HEK293 (cell line): ENCODE results near the gene LYPD4.

Experiments
- CTCF ChIA-PET: fragments of 350-600 bp; formaldehyde crosslinking; extraction: SDS; loops from one replicate; lab custom pipeline; 2021; ENCODE audit warnings: antibody characterized with exemption; lab: Yijun Ruan, JAX
- POLR2A ChIA-PET: fragments of 300-600 bp; formaldehyde crosslinking; extraction: SDS; loops from one replicate; lab custom pipeline; 2020; ENCODE audit warnings: antibody characterized with exemption, inconsistent platforms; lab: Yijun Ruan, JAX
- H3K27ac ChIP-seq: fragments of 200-500 bp; sonication (Bioruptor generic); 2 replicates; pipeline ENCODE4 v1.5.1; 2014; ENCODE audit warnings: low read depth, low read length, control low read depth, inconsistent platforms; ENCODE audit errors: extremely low read depth
- H3K36me3 ChIP-seq, 2 experiments: fragments of 200-500 bp in 1 of 2; sonication (Bioruptor generic) in 1 of 2; 1 replicate in 1 of 2; 2 replicates in 1 of 2; pipeline ENCODE4 v1.5.1; 2014 to 2017; ENCODE audit warnings: inconsistent platforms in 2 of 2, low read length in 2 of 2; ENCODE audit not compliant: control insufficient read depth in 2 of 2, insufficient read depth in 1 of 2
- H3K4me1 ChIP-seq: fragments of 200-500 bp; sonication (Bioruptor generic); 2 replicates; pipeline ENCODE4 v1.5.1; 2014; ENCODE audit warnings: mild to moderate bottlenecking, low read length, inconsistent platforms; ENCODE audit not compliant: control insufficient read depth, insufficient read depth
- H3K4me3 ChIP-seq: 2 replicates; pipeline ENCODE4 v1.5.1; 2011; ENCODE audit warnings: low read depth, mild to moderate bottlenecking, control low read depth, low read length, moderate library complexity
- H3K9me3 ChIP-seq: fragments of 200-500 bp; sonication (Bioruptor generic); 2 replicates; pipeline ENCODE4 v1.5.1; 2014; ENCODE audit warnings: low read depth, low read length, inconsistent platforms; ENCODE audit not compliant: control insufficient read depth, insufficient read depth
- HOXD13 ChIP-seq: sonication (generic); formaldehyde crosslinking; IDR thresholded peaks from 2 replicates; pipeline ENCODE4 v1.8.0; 2022; ENCODE audit warnings: missing genetic modification reagents, borderline replicate concordance
- KLF16 ChIP-seq: fragments of 450-650 bp; formaldehyde crosslinking; IDR thresholded peaks from 2 replicates; pipeline ENCODE4 v1.5.1; 2017; ENCODE audit warnings: missing biosample characterization, missing genetic modification characterization
- KLF8 ChIP-seq: fragments of 450-650 bp; formaldehyde crosslinking; IDR thresholded peaks from 2 replicates; pipeline ENCODE4 v1.5.1; 2016; ENCODE audit warnings: missing biosample characterization, missing genetic modification characterization
- KLF9 ChIP-seq: fragments of 450-650 bp; formaldehyde crosslinking; IDR thresholded peaks from 2 replicates; pipeline ENCODE4 v1.5.1; 2016; ENCODE audit warnings: missing biosample characterization, missing genetic modification characterization, low read depth
- RBAK ChIP-seq: fragments of 450-650 bp; formaldehyde crosslinking; IDR thresholded peaks from 2 replicates; pipeline ENCODE4 v1.5.1; 2016; ENCODE audit warnings: missing biosample characterization, missing genetic modification characterization
- YY2 ChIP-seq: fragments of 450-650 bp; formaldehyde crosslinking; IDR thresholded peaks from 2 replicates; pipeline ENCODE4 v1.5.1; 2016; ENCODE audit warnings: missing biosample characterization, missing genetic modification characterization
- ZBTB21 ChIP-seq: fragments of 450-650 bp; formaldehyde crosslinking; IDR thresholded peaks from 2 replicates; pipeline ENCODE4 v1.5.1; 2017; ENCODE audit warnings: missing biosample characterization, missing genetic modification characterization
- ZFHX2 ChIP-seq: fragments of 450-650 bp; formaldehyde crosslinking; conservative IDR thresholded peaks from 2 replicates; pipeline ENCODE4 v1.5.1; 2016; ENCODE audit warnings: missing biosample characterization, missing genetic modification characterization
- ZFP41 ChIP-seq: fragments of 450-650 bp; formaldehyde crosslinking; IDR thresholded peaks from 2 replicates; pipeline ENCODE4 v1.5.1; 2016; ENCODE audit warnings: missing biosample characterization, missing genetic modification characterization, borderline replicate concordance
- ZIC2 ChIP-seq: fragments of 450-650 bp; formaldehyde crosslinking; IDR thresholded peaks from 2 replicates; pipeline ENCODE4 v1.5.1; 2016; ENCODE audit warnings: missing biosample characterization, missing genetic modification characterization
- ZNF121 ChIP-seq: fragments of 450-650 bp; formaldehyde crosslinking; IDR thresholded peaks from 2 replicates; pipeline ENCODE4 v1.5.1; 2016; ENCODE audit warnings: missing biosample characterization, missing genetic modification characterization
- ZNF140 ChIP-seq: fragments of 450-650 bp; formaldehyde crosslinking; IDR thresholded peaks from 2 replicates; pipeline ENCODE4 v1.5.1; 2016; ENCODE audit warnings: missing biosample characterization, missing genetic modification characterization
- ZNF155 ChIP-seq: fragments of 450-650 bp; formaldehyde crosslinking; IDR thresholded peaks from 2 replicates; pipeline ENCODE4 v1.5.1; 2016; ENCODE audit warnings: missing biosample characterization, missing genetic modification characterization
- ZNF175 ChIP-seq: fragments of 450-650 bp; formaldehyde crosslinking; IDR thresholded peaks from 2 replicates; pipeline ENCODE4 v1.5.1; 2016; ENCODE audit warnings: missing biosample characterization, missing genetic modification characterization
- ZNF391 ChIP-seq: fragments of 450-650 bp; formaldehyde crosslinking; IDR thresholded peaks from 2 replicates; pipeline ENCODE4 v1.5.1; 2016; ENCODE audit warnings: low read depth, missing biosample characterization, missing genetic modification characterization, borderline replicate concordance
- ZNF529 ChIP-seq: fragments of 450-650 bp; formaldehyde crosslinking; IDR thresholded peaks from 2 replicates; pipeline ENCODE4 v1.5.1; 2017; ENCODE audit warnings: missing genetic modification characterization, missing biosample characterization; ENCODE audit not compliant: insufficient replicate concordance
- ZNF544 ChIP-seq: fragments of 450-650 bp; formaldehyde crosslinking; IDR thresholded peaks from 2 replicates; pipeline ENCODE4 v1.5.0; 2017; ENCODE audit warnings: missing biosample characterization, missing genetic modification characterization
- ZNF791 ChIP-seq: fragments of 450-650 bp; formaldehyde crosslinking; IDR thresholded peaks from 2 replicates; pipeline ENCODE4 v1.5.1; 2016; ENCODE audit warnings: missing biosample characterization, missing genetic modification characterization
- TF ChIP-seq, protein P1 (sequence below): fragments of 450-650 bp; formaldehyde crosslinking; IDR thresholded peaks from 2 replicates; pipeline ENCODE4 v1.5.1; 2016; ENCODE audit warnings: missing biosample characterization, missing genetic modification characterization
- TF ChIP-seq, protein P2 (sequence below): fragments of 450-650 bp; formaldehyde crosslinking; IDR thresholded peaks from 2 replicates; pipeline ENCODE4 v1.5.1; 2016; ENCODE audit warnings: missing biosample characterization, missing genetic modification characterization

LYPD4 gene

GRCh38 chr19:41804336-41804735, 40.1 kb downstream of the LYPD4 start (continued):
- TF ChIP-seq ZNF529 (tag by site-specific recombination), result no peak
- no peak for TF ChIP-seq ZNF175
- no peak for TF ChIP-seq KLF16 (tag by site-specific recombination)
- TF ChIP-seq RBAK, result no peak
- TF ChIP-seq ZBTB21 (tag by site-specific recombination), result no peak
- no peak for TF ChIP-seq HOXD13 (CRISPR knock-in tag)
- no peak for TF ChIP-seq KLF8 (tag by site-specific recombination)

GRCh38 chr19:41802770-41803169, 41.7 kb downstream of the LYPD4 start:
- CTCF ChIA-PET, result interaction anchor here (0.6 to 7.2 kb wide), 6 partner anchors 9 to 161 kb away, joined by 3 to 63 read pairs (median 9); no protein-coding TSS in a partner anchor

DNA sequence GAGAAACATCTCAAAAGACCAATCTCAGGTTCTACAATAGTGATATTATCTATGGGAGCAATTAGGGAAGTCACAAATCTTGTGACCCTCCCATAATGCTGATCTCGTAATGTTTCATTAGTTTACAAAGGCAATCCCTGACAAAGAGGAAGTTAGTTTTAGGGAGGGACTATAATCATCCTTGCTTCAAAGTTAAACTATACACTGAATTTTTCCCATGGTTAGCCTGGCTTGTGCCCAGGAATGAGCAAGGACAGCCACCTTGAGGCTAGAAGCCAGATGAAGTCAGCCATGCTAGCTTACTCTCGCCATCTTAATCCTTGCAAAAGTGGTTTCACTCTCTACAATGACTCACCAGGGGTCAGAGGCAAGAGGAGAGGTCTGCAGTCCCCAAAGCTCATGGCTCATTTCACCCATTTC, 42.7 kb downstream of the LYPD4 start:
- ChIA-PET POLR2A (interaction anchor here (0.6 kb wide), 1 partner anchor 143 kb away, joined by 3 read pairs; no protein-coding TSS in a partner anchor), CTCF (interaction anchor here (0.6 to 7.2 kb wide), 9 partner anchors 8 to 732 kb away, joined by 3 to 63 read pairs (median 8); no protein-coding TSS in a partner anchor)
- no peak overlapping the region for H3K4me3 ChIP-seq
- no peaks in the 10 kb centered on the region for H3K36me3 ChIP-seq
- H3K27ac ChIP-seq, result no peak overlapping the region
- no peak for TF ChIP-seq ZNF544 (tag by site-specific recombination)
- no peak for TF ChIP-seq ZNF391 (tag by site-specific recombination)
- TF ChIP-seq YY2, result peak; percentile 49; the same call in 1 of the 2 replicates
- TF ChIP-seq, protein P1, sequence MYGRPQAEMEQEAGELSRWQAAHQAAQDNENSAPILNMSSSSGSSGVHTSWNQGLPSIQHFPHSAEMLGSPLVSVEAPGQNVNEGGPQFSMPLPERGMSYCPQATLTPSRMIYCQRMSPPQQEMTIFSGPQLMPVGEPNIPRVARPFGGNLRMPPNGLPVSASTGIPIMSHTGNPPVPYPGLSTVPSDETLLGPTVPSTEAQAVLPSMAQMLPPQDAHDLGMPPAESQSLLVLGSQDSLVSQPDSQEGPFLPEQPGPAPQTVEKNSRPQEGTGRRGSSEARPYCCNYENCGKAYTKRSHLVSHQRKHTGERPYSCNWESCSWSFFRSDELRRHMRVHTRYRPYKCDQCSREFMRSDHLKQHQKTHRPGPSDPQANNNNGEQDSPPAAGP (tag by site-specific recombination), result peak; percentile 94
- TF ChIP-seq ZFP41 (tag by site-specific recombination), result no peak
- no peak for TF ChIP-seq ZNF791 (tag by site-specific recombination)
- no peak for TF ChIP-seq ZNF140
- no peaks in the 10 kb centered on the region; the same call in 1 of the 2 replicates for H3K9me3 ChIP-seq
- no peaks in the 10 kb centered on the region for H3K4me1 ChIP-seq

More at GRCh38 chr19:41802770-41803169, 41.7 kb downstream of the LYPD4 start:
- H3K36me3 ChIP-seq, result no peaks in the 10 kb centered on the region
- TF ChIP-seq, protein P2, sequence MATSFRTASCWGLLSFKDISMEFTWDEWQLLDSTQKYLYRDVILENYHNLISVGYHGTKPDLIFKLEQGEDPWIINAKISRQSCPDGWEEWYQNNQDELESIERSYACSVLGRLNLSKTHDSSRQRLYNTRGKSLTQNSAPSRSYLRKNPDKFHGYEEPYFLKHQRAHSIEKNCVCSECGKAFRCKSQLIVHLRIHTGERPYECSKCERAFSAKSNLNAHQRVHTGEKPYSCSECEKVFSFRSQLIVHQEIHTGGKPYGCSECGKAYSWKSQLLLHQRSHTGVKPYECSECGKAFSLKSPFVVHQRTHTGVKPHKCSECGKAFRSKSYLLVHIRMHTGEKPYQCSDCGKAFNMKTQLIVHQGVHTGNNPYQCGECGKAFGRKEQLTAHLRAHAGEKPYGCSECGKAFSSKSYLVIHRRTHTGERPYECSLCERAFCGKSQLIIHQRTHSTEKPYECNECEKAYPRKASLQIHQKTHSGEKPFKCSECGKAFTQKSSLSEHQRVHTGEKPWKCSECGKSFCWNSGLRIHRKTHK, result no peak
- no peak for TF ChIP-seq KLF9 (tag by site-specific recombination)
- no peak for TF ChIP-seq ZNF121 (tag by site-specific recombination)
- H3K4me3 ChIP-seq, result no peak overlapping the region
- no peak overlapping the region for H3K27ac ChIP-seq
- POLR2A ChIA-PET, result no interaction called here
- H3K4me1 ChIP-seq, result no peaks in the 10 kb centered on the region
- H3K9me3 ChIP-seq, result no peaks in the 10 kb centered on the region; the same call in 1 of the 2 replicates

GRCh38 chr19:41801031-41801430, 43.5 kb downstream of the LYPD4 start:
- Histone ChIP-seq H3K4me3 (no peak overlapping the region), H3K27ac (no peak overlapping the region), H3K9me3 (no peaks in the 10 kb centered on the region; the same call in 1 of the 2 replicates), H3K36me3 (no peaks in the 10 kb centered on the region), H3K4me1 (no peaks in the 10 kb centered on the region)
- ChIA-PET CTCF (interaction anchor here (0.7 to 4.0 kb wide), 5 partner anchors 11 to 600 kb away, joined by 3 to 17 read pairs (median 4); no protein-coding TSS in a partner anchor), POLR2A (no interaction called here)
- TF ChIP-seq ZFHX2 (tag by site-specific recombination) (peak; percentile 24; the same call in 1 of the 2 replicates), ZIC2 (peak; percentile 71), ZNF155 (tag by site-specific recombination) (no peak)
